ENCODE data around the gene ZNF654.

DNA sequence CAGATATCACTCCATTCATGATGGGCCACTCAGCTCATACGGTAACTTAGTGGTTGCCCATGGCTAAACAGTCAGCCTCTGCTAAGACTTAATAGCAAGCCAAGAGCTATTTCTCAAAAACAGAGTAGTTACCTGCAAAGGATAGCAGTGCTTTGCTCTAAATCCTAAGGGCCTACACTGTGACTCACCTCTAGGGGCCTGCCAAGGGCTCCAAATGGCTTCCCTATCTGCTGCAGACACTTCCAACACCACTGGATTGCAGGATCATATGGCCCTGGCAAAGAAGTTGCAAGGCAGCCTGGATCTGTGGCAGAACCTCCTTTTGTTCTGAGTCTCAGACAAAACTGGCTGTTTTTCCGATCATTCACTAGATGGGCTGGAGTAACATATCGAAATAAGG is 18.1 kb upstream of the ZNF654 start:
- TF ChIP-seq CTCF (IDR thresholded peaks at IDR 0.05) (no peak), POLR2A (IDR thresholded peaks at IDR 0.05) (no peak)

Measured in right lobe of liver (tissue), 4 donors.